SK-N-SH treated with all-trans-retinoic acid at 6 μM for 48 hours (cell line): ENCODE measurements around the gene FOXN3.

ENCODE experiments used
- ATAC-seq: fragments of 200-7000 bp; cut with Tn5 transposase; 3 replicates; pipeline ENCODE4 v1.9.1; 2020; ENCODE audit warnings: mild to moderate bottlenecking, moderate library complexity
- ARNTL ChIP-seq: fragments of 450-650 bp; formaldehyde crosslinking; IDR thresholded peaks from 2 replicates; pipeline ENCODE4 v1.5.0; 2020; ENCODE audit warnings: low read depth, mild to moderate bottlenecking, moderate library complexity, borderline replicate concordance
- BACH2 ChIP-seq: fragments of 250-450 bp; sonication (Bioruptor Pico); IDR thresholded peaks from 2 replicates; pipeline ENCODE4 v1.9.0; 2021; ENCODE audit warnings: mild to moderate bottlenecking, borderline replicate concordance
- CREB5 ChIP-seq: fragments of 250-450 bp; sonication (Bioruptor Pico); IDR thresholded peaks from 2 replicates; pipeline ENCODE4 v1.5.1; 2020; ENCODE audit warnings: low read depth, mild to moderate bottlenecking, moderate library complexity
- CSDC2 ChIP-seq: fragments of 250-450 bp; sonication (Bioruptor Pico); IDR thresholded peaks from 2 replicates; pipeline ENCODE4 v1.5.0; 2020; ENCODE audit warnings: mild to moderate bottlenecking, moderate library complexity
- CSRNP3 ChIP-seq: fragments of 250-450 bp; sonication (Bioruptor Pico); IDR thresholded peaks from 2 replicates; pipeline ENCODE4 v1.5.1; 2021; ENCODE audit warnings: mild to moderate bottlenecking, moderate library complexity
- ESRRG ChIP-seq: fragments of 250-450 bp; sonication (Bioruptor Pico); IDR thresholded peaks from 2 replicates; pipeline ENCODE4 v1.6.1; 2021; ENCODE audit warnings: mild to moderate bottlenecking
- GLIS3 ChIP-seq: fragments of 250-450 bp; sonication (Bioruptor Pico); IDR thresholded peaks from 2 replicates; pipeline ENCODE4 v1.5.0; 2020; ENCODE audit warnings: mild to moderate bottlenecking, moderate library complexity
- ISL1 ChIP-seq: fragments of 250-450 bp; sonication (Bioruptor Pico); IDR thresholded peaks from 2 replicates; pipeline ENCODE4 v2.1.2; 2022; ENCODE audit warnings: mild to moderate bottlenecking, moderate library complexity
- OSR1 ChIP-seq: fragments of 250-450 bp; sonication (Bioruptor Pico); IDR thresholded peaks from 2 replicates; pipeline ENCODE4 v1.8.0; 2022; ENCODE audit warnings: moderate library complexity, mild to moderate bottlenecking, inconsistent platforms
- PATZ1 ChIP-seq: fragments of 250-450 bp; sonication (Bioruptor Pico); IDR thresholded peaks from 2 replicates; pipeline ENCODE4 v1.8.0; 2020; ENCODE audit warnings: mild to moderate bottlenecking, moderate library complexity, borderline replicate concordance
- POU6F1 ChIP-seq: fragments of 250-450 bp; sonication (Bioruptor Pico); IDR thresholded peaks from 2 replicates; pipeline ENCODE4 v1.8.0; 2021; ENCODE audit warnings: low read depth, mild to moderate bottlenecking, moderate library complexity, borderline replicate concordance
- PPARA ChIP-seq: fragments of 250-450 bp; sonication (Bioruptor Pico); IDR thresholded peaks from 2 replicates; pipeline ENCODE4 v1.5.0; 2020; ENCODE audit warnings: mild to moderate bottlenecking, borderline replicate concordance
- RARB ChIP-seq: fragments of 250-450 bp; sonication (Bioruptor Pico); IDR thresholded peaks from 2 replicates; pipeline ENCODE4 v1.8.0; 2021; ENCODE audit warnings: mild to moderate bottlenecking, moderate library complexity
- SNAI2 ChIP-seq: fragments of 250-450 bp; sonication (Bioruptor Pico); IDR thresholded peaks from 2 replicates; pipeline ENCODE4 v1.5.0; 2020; ENCODE audit warnings: mild to moderate bottlenecking, moderate library complexity
- TOX ChIP-seq: fragments of 250-450 bp; sonication (Bioruptor Pico); IDR thresholded peaks from 2 replicates; pipeline ENCODE4 v1.8.0; 2021; ENCODE audit warnings: mild to moderate bottlenecking, moderate library complexity, borderline replicate concordance
- ZC3H10 ChIP-seq: fragments of 250-450 bp; sonication (Bioruptor Pico); IDR thresholded peaks from 2 replicates; pipeline ENCODE4 v1.5.1; 2021; ENCODE audit warnings: mild to moderate bottlenecking, moderate library complexity
- ZFP3 ChIP-seq: fragments of 250-450 bp; sonication (Bioruptor Pico); IDR thresholded peaks from 2 replicates; pipeline ENCODE4 v1.5.0; 2020; ENCODE audit warnings: mild to moderate bottlenecking, moderate library complexity
- ZFP30 ChIP-seq: fragments of 450-650 bp; formaldehyde crosslinking; IDR thresholded peaks from 2 replicates; pipeline ENCODE4 v1.5.0; 2022; ENCODE audit warnings: mild to moderate bottlenecking, moderate library complexity
- ZNF565 ChIP-seq: fragments of 450-650 bp; formaldehyde crosslinking; conservative IDR thresholded peaks from 2 replicates; pipeline ENCODE4 v1.5.0; 2020; ENCODE audit warnings: low read depth, mild to moderate bottlenecking, moderate library complexity
- ZNF8 ChIP-seq: fragments of 450-650 bp; formaldehyde crosslinking; IDR thresholded peaks from 2 replicates; pipeline ENCODE4 v1.5.0; 2020; ENCODE audit warnings: mild to moderate bottlenecking, moderate library complexity
- TF ChIP-seq, protein P1 (sequence below): fragments of 250-450 bp; sonication (Bioruptor Pico); IDR thresholded peaks from 2 replicates; pipeline ENCODE4 v1.5.0; 2020; ENCODE audit warnings: mild to moderate bottlenecking, moderate library complexity

FOXN3 gene

GRCh38 chr14:89369656-89370055 is 47.4 kb downstream of the FOXN3 start:
- no peak for ATAC-seq

GRCh38 chr14:89368490-89369477 is 48.2 kb downstream of the FOXN3 start:
- TF ChIP-seq OSR1 (CRISPR knock-in tag) (no peak), PATZ1 (CRISPR knock-in tag) (no peak), ARNTL (no peak), POU6F1 (CRISPR knock-in tag) (no peak), ESRRG (CRISPR knock-in tag) (no peak), CSRNP3 (no peak), GLIS3 (CRISPR knock-in tag) (no peak), PPARA (CRISPR knock-in tag) (no peak), BACH2 (CRISPR knock-in tag) (no peak), ZFP3 (CRISPR knock-in tag) (no peak), ZNF8 (CRISPR knock-in tag) (no peak), CSDC2 (CRISPR knock-in tag) (no peak), SNAI2 (no peak), ZFP30 (CRISPR knock-in tag) (no peak), ZC3H10 (CRISPR knock-in tag) (no peak), TOX (no peak), CREB5 (CRISPR knock-in tag) (no peak), RARB (CRISPR knock-in tag) (no peak)
- TF ChIP-seq, protein P1, sequence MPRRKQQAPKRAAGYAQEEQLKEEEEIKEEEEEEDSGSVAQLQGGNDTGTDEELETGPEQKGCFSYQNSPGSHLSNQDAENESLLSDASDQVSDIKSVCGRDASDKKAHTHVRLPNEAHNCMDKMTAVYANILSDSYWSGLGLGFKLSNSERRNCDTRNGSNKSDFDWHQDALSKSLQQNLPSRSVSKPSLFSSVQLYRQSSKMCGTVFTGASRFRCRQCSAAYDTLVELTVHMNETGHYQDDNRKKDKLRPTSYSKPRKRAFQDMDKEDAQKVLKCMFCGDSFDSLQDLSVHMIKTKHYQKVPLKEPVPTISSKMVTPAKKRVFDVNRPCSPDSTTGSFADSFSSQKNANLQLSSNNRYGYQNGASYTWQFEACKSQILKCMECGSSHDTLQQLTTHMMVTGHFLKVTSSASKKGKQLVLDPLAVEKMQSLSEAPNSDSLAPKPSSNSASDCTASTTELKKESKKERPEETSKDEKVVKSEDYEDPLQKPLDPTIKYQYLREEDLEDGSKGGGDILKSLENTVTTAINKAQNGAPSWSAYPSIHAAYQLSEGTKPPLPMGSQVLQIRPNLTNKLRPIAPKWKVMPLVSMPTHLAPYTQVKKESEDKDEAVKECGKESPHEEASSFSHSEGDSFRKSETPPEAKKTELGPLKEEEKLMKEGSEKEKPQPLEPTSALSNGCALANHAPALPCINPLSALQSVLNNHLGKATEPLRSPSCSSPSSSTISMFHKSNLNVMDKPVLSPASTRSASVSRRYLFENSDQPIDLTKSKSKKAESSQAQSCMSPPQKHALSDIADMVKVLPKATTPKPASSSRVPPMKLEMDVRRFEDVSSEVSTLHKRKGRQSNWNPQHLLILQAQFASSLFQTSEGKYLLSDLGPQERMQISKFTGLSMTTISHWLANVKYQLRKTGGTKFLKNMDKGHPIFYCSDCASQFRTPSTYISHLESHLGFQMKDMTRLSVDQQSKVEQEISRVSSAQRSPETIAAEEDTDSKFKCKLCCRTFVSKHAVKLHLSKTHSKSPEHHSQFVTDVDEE (CRISPR knock-in tag) = no peak
- TF ChIP-seq, all 23 proteins: peak for 0
- no peak for ATAC-seq

More at GRCh38 chr14:89369656-89370055, 47.4 kb downstream of the FOXN3 start:
- TF ChIP-seq ISL1 (CRISPR knock-in tag) (no peak), OSR1 (CRISPR knock-in tag) (no peak), CSDC2 (CRISPR knock-in tag) (no peak), POU6F1 (CRISPR knock-in tag) (no peak), ZNF565 (CRISPR knock-in tag) (no peak), ARNTL (no peak), BACH2 (CRISPR knock-in tag) (no peak)
- TF ChIP-seq, protein P1 (CRISPR knock-in tag) = no peak
